ENCODE results near the gene NAA35.

The NAA35 gene

DNA sequence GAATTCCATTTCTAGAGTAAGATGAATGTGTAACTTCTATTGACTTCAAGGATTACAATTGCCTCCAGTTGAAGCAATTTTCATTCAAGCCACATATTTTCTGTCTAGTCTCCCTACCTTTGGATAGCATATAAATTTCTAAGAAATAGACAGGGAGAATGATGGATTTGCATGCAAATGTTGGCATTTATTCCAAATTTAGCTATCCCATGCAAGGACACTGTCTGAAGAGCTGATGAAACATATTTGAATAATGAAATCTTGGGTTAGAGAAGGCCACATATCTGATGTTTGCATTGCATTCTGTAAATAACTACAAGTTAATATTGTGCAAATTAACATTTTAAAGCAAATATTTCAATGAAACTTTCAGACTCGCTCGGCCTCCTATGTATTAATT lies 36.0 kb upstream of the NAA35 start:
- TF ChIP-seq, protein P1, sequence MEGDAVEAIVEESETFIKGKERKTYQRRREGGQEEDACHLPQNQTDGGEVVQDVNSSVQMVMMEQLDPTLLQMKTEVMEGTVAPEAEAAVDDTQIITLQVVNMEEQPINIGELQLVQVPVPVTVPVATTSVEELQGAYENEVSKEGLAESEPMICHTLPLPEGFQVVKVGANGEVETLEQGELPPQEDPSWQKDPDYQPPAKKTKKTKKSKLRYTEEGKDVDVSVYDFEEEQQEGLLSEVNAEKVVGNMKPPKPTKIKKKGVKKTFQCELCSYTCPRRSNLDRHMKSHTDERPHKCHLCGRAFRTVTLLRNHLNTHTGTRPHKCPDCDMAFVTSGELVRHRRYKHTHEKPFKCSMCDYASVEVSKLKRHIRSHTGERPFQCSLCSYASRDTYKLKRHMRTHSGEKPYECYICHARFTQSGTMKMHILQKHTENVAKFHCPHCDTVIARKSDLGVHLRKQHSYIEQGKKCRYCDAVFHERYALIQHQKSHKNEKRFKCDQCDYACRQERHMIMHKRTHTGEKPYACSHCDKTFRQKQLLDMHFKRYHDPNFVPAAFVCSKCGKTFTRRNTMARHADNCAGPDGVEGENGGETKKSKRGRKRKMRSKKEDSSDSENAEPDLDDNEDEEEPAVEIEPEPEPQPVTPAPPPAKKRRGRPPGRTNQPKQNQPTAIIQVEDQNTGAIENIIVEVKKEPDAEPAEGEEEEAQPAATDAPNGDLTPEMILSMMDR (IDR thresholded peaks at IDR 0.05): no peak

DNA sequence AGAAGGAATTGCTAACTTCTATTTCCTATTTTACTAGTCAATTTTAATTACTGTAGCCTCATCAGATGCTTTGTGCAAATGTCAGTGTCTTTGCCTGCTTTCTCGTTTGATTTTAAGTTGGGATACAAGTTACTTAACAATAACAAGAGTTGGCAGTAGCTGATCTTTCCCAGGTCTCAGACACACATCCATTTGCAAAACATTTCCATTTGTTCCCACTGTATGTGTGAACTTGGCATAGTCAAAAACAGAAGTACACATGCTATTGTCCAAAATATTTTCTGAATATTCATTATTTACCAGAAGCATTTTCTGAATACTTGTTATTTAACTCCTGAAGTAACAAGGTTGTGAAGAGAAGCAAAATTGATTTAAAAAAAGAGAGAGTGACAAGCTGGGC lies 35.0 kb upstream of the NAA35 start:
- TF ChIP-seq, protein P1 (IDR thresholded peaks at IDR 0.05): no peak

DNA sequence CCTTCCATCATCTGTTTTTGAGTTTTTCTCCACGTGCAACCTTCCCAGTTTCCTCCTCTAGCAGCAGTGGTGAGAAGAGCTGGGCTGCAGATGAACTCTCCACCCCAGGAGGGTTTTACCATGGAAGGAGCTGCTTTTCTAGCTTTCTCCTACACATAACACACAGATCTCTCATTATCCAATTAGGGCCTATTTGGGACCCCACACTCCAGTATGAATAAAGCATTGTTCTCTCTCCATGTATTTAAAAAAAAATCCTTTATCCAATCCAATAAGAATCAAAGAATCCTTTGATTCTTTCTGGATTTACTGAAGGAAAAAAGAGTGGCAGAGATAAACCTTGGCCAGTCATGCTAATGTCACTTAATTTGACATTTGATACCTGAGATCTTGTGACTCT lies 31.6 kb upstream of the NAA35 start:
- TF ChIP-seq, protein P1 (IDR thresholded peaks at IDR 0.05): no peak

DNA sequence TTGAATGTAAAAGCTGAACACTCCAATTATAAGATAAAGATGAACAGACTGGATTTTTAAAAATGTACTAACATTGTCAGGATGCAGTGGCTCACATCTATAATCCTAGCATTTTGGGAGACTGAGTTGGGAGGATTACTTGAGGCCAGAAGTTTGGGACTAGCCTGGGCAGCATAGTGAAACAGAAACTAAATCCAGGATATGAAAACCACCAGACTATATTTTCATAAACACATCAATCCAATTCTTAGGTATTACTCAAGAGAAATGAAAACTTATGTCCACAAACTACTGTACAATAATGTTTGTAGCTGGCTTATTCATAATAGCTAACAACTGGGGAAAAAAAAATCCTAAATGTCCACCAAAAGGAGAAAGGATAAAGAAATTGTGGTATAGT lies 26.8 kb upstream of the NAA35 start:
- TF ChIP-seq, protein P1 (IDR thresholded peaks at IDR 0.05): no peak

DNA sequence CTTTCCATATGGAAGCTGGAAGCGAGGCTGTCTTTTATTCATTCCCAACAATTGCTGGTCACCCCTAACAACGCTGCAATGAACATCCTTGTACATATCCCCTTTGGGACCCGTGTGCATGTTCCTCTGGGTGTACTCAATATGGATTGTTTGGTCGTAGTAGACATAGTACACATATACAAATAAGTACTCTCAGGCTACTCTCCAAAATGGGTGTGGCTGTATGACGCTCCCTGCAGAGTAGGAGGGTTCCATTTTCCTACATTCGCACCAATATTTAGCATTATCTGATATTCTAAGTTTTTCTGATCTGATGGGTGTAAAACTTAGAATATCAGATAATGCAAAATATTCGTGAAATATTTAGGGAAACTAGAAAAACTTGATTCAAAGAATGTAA lies 23.2 kb upstream of the NAA35 start:
- TF ChIP-seq, protein P1 (IDR thresholded peaks at IDR 0.05): no peak

DNA sequence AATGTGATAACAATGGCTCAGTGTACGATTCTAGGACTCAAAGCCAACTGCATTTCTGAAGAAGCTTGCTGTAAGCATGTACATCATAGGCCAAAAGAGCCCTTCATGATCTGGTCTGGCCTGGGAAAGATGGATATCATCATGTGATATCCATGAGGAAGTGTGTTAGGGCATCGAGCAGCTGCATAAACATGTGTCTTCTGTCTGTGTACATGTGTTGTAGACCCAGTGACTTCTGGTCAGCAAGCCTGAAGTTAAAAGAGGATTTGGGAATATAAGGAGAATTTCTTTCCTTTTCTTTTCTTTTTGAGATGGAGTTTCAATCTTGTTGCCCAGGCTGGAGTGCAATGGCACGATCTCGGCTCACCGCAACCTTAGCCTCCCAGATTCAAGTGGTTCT lies 15.5 kb upstream of the NAA35 start:
- TF ChIP-seq, protein P1 (IDR thresholded peaks at IDR 0.05): no peak

DNA sequence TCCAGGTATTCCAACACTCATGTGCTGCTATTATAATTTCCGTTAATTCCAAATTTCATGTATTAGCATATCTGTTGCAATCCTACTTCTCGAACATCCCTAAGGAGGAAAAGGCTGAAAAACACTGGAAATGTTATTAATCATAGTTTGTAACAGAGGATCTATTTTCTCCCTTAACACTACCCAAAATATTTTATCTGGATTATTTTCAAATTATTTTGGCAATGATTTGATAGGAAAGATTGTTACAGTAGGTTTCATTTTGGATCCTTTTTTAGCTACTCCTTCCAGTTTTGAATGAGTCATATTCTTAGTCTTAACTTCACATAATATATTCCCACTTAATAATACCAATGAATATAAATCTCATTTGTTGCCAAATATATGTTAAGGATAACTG lies 13.9 kb upstream of the NAA35 start:
- TF ChIP-seq, protein P1 (IDR thresholded peaks at IDR 0.05): no peak

DNA sequence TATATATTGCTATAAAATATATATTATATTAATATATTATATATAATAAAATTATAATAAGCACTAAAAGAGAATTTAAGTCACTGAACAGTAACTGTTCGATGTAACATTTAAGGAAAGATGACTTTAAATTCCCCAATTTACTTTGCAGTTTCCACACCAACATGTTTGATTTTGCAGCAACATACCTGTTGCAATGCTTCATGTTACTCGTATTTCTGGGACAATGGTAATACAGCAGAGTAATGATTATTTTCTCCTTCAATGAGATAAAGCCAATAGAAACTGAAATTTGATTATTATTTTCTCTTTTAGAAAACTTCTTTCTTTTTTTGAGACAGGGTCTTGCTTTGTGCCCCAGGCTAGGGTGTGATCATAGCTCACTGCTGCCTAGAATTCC lies 9.5 kb upstream of the NAA35 start:
- TF ChIP-seq, protein P1 (IDR thresholded peaks at IDR 0.05): no peak
